Chondrocyte (in vitro differentiated cells): ENCODE results near the gene CYFIP1. TPM values are rescaled to one million over a fixed set of nuclear protein-coding genes. Genes with fewer than 3 reads are reported as not detected.
A peak's percentile ranks its signal among the peaks of the same experiment; 100 is the strongest.

Source experiments
- DNase-seq: peaks from one replicate; pipeline ENCODE4 v3.0.0; 2021; ENCODE audit warnings: mixed read lengths, low spot score
- H3K27ac Mint-ChIP-seq: one replicate; pipeline ENCODE4 v1.8.0; 2021; ENCODE audit warnings: mild to moderate bottlenecking, moderate library complexity, mixed read lengths; ENCODE audit not compliant: unreplicated experiment
- H3K27me3 Mint-ChIP-seq: 2 replicates; pipeline ENCODE4 v1.8.0; 2021; ENCODE audit warnings: low read depth, mixed read lengths
- H3K36me3 Mint-ChIP-seq: 2 replicates; pipeline ENCODE4 v1.8.0; 2021; ENCODE audit warnings: low read depth, mixed read lengths
- H3K4me1 Mint-ChIP-seq: 2 replicates; pipeline ENCODE4 v1.8.0; 2021; ENCODE audit warnings: low read depth, mild to moderate bottlenecking, mixed read lengths
- H3K4me3 Mint-ChIP-seq: one replicate; pipeline ENCODE4 v1.8.0; 2021; ENCODE audit warnings: mild to moderate bottlenecking, moderate library complexity, mixed read lengths; ENCODE audit not compliant: unreplicated experiment
- H3K9me3 Mint-ChIP-seq: 2 replicates; pipeline ENCODE4 v1.8.0; 2021; ENCODE audit warnings: low read depth, mixed read lengths
- CTCF ChIP-seq: fragments of 200-600 bp; sonication (generic); IDR thresholded peaks from 2 replicates; pipeline ENCODE4 v1.5.0; 2021; ENCODE audit warnings: antibody characterized with exemption, mild to moderate bottlenecking, moderate library complexity
- total RNA-seq: library from RNA; stranded (reverse); gene quantifications from 3 replicates; pipeline ENCODE4 v1.2.1, GENCODE V29; 2021

CYFIP1 gene
- total RNA-seq, 1 donor from 2014 or later, result 98.5 TPM

- Mint-ChIP-seq H3K4me1 (peaks cover 18% of the 10 kb centered on the region), H3K4me3 (no peak overlapping the region), H3K27me3 (no peaks in the 10 kb centered on the region), H3K9me3 (no peaks in the 10 kb centered on the region), H3K27ac (peak overlapping the region; percentile 97), H3K36me3 (peaks cover 18% of the 10 kb centered on the region)
- DNase-seq, result no peak
- TF ChIP-seq CTCF, result no peak
These were observed 92.8 kb downstream of the CYFIP1 start for GRCh38 chr15:22887157-22887951.

- Mint-ChIP-seq H3K27me3 (no peaks in the 10 kb centered on the region), H3K36me3 (peaks cover 21% of the 10 kb centered on the region), H3K4me1 (peaks cover 18% of the 10 kb centered on the region), H3K9me3 (no peaks in the 10 kb centered on the region), H3K27ac (no peak overlapping the region), H3K4me3 (no peak overlapping the region)
- no peak for DNase-seq
- TF ChIP-seq CTCF, result no peak
These were observed 95.0 kb downstream of the CYFIP1 start for GRCh38 chr15:22885120-22885519.

- no peak for DNase-seq
- peaks cover 18% of the 10 kb centered on the region for H3K4me1 Mint-ChIP-seq
- peak; percentile 48 for TF ChIP-seq CTCF
- no peaks in the 10 kb centered on the region for H3K27me3 Mint-ChIP-seq
- no peaks in the 10 kb centered on the region for H3K9me3 Mint-ChIP-seq
- H3K4me3 Mint-ChIP-seq, result no peak overlapping the region
- peaks cover 21% of the 10 kb centered on the region for H3K36me3 Mint-ChIP-seq
- no peak overlapping the region for H3K27ac Mint-ChIP-seq
These were observed 95.8 kb downstream of the CYFIP1 start for GRCh38 chr15:22884344-22884743.

- DNase-seq, result no peak
- no peak for TF ChIP-seq CTCF
- Mint-ChIP-seq H3K4me3 (no peak overlapping the region), H3K9me3 (no peaks in the 10 kb centered on the region), H3K27me3 (no peaks in the 10 kb centered on the region), H3K4me1 (peaks cover 15% of the 10 kb centered on the region), H3K36me3 (peaks cover 25% of the 10 kb centered on the region), H3K27ac (no peak overlapping the region)
These were observed 97.0 kb downstream of the CYFIP1 start for GRCh38 chr15:22883196-22883595.

GRCh38 chr15:22881739-22882440 is 98.3 kb downstream of the CYFIP1 start:
- peaks cover 28% of the 10 kb centered on the region for H3K36me3 Mint-ChIP-seq
- H3K4me1 Mint-ChIP-seq, result peaks cover 2% of the 10 kb centered on the region

More at GRCh38 chr15:22881739-22882440, 98.3 kb downstream of the CYFIP1 start:
- TF ChIP-seq CTCF, result no peak
- Mint-ChIP-seq H3K9me3 (no peaks in the 10 kb centered on the region), H3K27me3 (no peaks in the 10 kb centered on the region), H3K4me3 (no peak overlapping the region), H3K27ac (no peak overlapping the region)
- no peak for DNase-seq
